NCI-H1694 (cell line): ENCODE results near the gene RRBP1.

ENCODE experiments used
- DNase-seq: peaks from one replicate; lab custom pipeline; 2025; lab: John Stamatoyannopoulos, UW

Gene RRBP1

GRCh38 chr20:17682103-17682888, at the start of gene RRBP1:
TSS of gene RRBP1 (minus strand) at chr20:17682242. CDS start at chr20:17660507, 21,735 bp downstream.
- DNase-seq: peak; percentile 84

- no peak for DNase-seq
These were observed 49.2 kb upstream of the RRBP1 start for GRCh38 chr20:17731233-17731632.

DNA sequence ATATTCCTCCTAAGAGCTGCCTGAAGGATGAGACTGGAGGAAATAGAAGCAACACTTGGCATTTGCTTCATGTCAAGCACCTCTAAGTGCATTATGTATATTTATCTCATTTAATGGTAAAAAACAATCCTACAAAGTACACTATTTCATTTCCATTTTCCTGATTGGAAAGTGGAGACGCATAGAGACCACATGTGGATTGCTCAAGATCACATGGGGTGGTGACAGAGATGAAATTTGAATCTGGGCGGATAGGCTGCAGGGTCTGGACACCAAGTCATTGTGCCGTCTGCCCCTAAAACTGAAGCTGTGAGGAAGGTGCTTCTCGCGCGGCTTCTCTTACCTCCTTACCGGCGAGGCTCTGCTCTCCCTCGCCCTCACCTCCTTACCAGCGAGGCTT, 48.0 kb upstream of the RRBP1 start:
- DNase-seq: no peak

GRCh38 chr20:17728074-17728473, 46.0 kb upstream of the RRBP1 start:
- no peak for DNase-seq

- no peak for DNase-seq
These were observed 45.3 kb upstream of the RRBP1 start for GRCh38 chr20:17727351-17727750.

- no peak for DNase-seq
These were observed 44.9 kb upstream of the RRBP1 start for GRCh38 chr20:17726902-17727301.

- peak; percentile 4 for DNase-seq
These were observed 43.2 kb upstream of the RRBP1 start for GRCh38 chr20:17725094-17725835.

GRCh38 chr20:17723301-17723691, 41.3 kb upstream of the RRBP1 start:
- no peak for DNase-seq

DNA sequence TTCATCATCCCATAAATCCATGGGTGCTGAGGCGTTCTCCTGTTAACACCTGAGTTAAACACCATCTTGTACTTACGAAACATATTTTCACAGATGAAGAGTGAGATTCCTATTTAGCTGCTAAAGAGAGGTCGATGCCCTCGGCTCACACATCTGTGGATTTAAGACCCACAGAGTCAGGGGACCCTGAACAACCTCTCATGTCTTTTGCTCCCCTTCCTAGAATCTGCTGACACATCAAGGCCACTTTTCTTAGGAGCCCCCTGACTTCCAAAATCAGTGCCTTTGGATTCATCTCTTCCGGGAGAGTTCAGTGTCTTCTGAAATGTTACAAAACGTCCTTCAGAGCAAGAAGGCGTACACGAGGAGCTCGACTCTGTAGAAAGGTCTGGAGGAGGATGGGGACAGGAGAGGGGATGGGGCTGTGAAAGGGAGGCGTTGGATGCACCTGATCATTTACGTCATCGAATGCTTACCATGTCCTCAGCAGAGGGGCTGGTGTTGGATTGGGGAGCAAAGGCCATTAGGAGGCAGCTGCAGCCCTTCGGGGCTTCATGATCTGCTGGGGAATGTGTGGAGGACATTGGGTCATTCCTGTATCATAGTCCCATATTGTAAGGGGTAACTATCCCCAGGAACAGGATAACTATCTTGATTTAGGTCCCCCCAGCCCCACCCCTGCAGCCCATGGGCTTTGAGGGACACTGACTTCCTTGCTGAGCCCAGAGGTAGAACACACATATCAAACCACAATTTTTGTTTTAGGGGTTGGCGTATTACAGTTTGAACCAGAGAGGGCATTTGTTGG, 40.7 kb upstream of the RRBP1 start:
- DNase-seq: no peak

DNA sequence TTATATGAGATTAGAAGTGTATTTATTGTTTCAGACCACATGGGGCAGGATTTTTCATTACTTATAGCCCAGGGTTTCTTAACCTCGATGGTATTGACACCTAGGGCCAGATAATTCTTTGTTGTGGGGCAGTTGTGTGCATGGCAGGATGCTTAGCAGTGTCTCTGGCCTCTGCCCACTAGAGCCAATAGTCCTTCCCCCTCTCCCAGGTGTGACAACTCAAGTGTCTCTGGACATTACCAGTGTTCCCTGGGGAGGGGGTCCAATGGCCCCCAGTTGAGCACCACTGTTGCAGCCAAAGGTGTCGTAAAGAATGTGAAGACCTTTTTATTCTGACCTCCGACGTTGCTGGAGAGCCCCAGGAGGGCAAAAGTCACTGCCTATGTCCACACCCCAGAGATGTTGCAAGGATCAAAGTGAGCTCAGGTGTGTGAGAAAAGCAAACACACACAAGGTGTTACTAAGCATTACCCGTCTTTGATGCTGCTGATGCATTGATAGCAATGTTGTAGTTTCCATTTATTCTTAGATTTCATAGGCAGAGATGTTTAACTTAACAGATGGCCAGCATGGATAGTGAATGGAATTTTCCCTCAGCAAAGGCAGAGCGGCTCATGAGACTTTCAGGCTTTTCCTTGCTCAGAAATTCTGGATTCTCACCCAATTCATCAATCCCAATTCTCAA, 39.9 kb upstream of the RRBP1 start:
- no peak for DNase-seq

DNA sequence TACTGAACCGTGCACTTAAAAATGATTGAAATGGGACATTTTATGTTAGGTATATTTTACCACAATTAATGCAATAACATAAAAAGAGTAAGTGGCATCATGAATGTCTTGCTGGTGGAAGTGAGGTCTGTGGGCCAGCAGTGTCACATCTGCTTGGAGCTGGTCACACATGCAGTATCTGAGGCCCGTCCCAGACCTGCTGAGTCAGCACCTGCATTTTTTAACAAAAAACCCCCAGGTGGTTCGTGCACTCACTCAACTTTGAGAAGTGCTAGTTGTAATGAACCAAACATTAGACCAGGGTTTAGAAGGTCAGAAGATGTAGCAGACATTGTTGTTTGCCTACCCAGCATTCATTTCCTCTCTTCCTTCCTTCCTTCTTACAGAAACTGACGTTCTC, 38.7 kb upstream of the RRBP1 start:
- DNase-seq: no peak

- DNase-seq: no peak
These were observed 34.3 kb upstream of the RRBP1 start for GRCh38 chr20:17716331-17716730.

GRCh38 chr20:17715075-17715474, 33.0 kb upstream of the RRBP1 start:
- no peak for DNase-seq

DNA sequence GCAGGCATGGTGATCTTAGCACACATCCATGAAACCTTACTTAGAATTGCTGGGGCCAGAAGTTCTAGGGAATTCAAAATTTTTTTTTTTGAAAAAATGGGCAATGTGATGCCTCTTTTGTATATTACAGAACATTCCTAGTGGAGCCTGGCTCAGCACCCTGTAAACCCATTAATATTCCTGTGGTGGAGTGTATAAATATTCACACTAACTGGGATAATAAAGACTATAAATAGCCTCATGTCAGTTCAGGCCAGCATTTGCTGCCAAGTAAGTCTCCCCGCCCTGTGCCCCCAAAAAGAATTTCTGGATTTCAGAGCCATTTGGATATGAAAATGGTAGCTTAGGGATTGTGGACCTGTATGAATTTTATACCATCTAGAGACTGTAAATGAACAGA, 32.6 kb upstream of the RRBP1 start:
- no peak for DNase-seq

DNA sequence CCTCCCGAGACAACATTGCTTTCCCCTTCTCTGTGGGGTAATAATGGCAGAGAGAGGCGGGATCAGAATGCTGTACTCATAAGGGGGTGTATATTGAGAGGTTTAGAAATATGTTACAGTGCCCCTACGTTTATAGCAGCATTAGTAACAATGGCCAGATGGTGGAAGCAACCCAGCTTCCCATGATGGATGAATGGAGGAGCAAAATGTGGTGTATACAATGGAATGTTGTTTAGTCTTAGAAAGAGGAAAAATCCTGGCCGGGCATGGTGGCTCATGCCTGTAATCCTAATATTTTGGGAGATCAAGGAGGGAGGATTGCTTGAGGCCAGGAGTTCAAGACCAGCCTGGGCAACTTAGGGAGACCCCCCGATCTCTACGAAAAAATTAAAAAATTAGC, 30.7 kb upstream of the RRBP1 start:
- no peak for DNase-seq

DNA sequence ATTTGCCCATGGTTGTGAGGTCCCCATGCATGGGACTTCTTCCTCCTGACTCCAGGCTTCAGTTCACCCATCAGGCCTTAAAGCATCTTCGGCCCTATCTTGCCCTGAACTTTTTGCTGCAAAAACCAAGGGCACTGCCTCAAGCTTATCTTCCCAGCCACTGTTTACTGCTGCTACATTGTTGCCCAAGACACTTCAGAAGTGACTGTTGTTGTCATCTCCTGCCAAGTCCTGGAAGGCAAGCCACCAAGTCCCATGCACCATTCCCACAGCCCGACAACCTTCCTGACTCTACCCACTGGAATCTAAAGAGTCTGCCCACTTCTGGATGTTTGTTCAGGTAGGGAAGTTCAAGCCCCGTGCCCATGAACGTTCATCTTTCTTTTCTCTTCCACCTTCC, 30.2 kb upstream of the RRBP1 start:
- no peak for DNase-seq

DNA sequence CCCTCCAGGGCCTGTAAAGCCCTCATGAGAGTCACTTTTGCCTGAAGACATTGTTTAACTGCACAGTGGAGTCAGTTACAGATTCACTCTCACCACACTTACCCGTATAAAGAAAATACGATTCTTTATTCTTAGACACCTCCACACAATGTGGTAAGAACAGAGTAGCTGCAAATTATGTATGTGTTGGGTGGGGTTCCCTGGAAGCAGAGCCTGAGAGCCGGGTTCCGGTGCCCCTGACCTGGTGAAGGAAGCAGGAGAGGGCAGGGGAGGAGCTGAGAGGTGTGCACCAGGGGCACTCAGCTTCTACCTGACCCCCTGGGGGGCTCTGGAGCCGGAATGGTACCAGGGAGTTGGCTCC, 29.2 kb upstream of the RRBP1 start:
- DNase-seq: no peak

GRCh38 chr20:17710379-17711266, 28.6 kb upstream of the RRBP1 start:
- no peak for DNase-seq

DNA sequence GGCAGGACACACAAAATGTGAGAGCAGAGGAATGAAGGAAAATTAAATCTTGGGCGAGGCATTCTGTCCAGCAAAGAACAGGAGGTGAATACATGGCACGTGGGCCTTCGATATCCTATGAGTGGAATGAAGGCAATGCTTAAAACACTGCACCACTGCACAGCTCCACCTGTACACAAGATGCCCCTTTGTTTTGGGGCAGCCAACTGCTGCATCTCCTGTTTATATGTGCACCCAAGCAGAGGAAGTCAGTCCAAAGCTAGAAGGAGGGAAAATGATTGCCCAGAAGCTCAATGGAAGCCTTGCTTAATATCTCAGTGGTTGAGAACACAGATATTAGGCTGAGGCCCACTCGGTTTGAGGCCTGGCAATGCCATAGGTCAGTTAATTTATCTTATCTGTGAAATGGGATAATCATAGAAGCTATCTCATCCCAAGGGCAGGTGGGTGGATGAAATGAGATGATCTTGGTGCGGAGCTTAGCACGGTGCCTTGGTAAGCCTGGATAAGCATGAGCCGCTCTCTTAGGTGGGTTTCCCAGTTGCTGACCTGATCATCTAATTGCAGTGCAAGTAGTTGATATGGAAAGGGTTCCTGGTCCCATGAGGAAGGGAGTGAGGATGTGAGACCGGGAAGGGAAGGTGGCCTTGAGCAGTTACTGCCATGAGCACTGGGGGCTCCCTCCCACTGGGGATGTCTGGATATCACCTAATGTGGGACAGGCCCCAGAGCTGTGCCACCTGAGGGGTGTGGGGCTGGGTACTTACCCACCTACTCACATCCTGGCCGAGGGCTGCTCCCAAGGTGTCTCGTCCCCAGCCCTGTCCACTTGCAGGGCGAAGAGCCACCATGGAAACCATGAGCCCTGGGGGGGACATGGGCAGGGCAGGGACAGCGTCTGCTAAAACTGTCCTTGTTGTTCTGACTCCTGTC, 27.6 kb upstream of the RRBP1 start:
- no peak for DNase-seq
